GM10248 (cell line): ENCODE measurements around the gene TMEM79.

Experiments
- CTCF ChIA-PET: fragments of 300-600 bp; sonication (Branson Sonifier 250); formaldehyde crosslinking; extraction: SDS; loops from one replicate; lab custom pipeline; 2021; ENCODE audit warnings: antibody characterized with exemption; lab: Yijun Ruan, JAX
- POLR2A ChIA-PET: fragments of 350-650 bp; sonication (Branson Sonifier 250); formaldehyde crosslinking; extraction: SDS; loops from one replicate; lab custom pipeline; 2020; ENCODE audit warnings: antibody characterized with exemption; lab: Yijun Ruan, JAX
- DNase-seq: peaks from one replicate; pipeline ENCODE4 v3.0.0; 2012; ENCODE audit errors: extremely low spot score
- TF ChIP-seq, protein P1 (sequence below): IDR thresholded peaks from 2 replicates; pipeline ENCODE4 v1.5.1; 2012; ENCODE audit warnings: mild to moderate bottlenecking, low read depth; ENCODE audit errors: extremely low read depth, missing control alignments, control extremely low read depth

Gene TMEM79

DNA sequence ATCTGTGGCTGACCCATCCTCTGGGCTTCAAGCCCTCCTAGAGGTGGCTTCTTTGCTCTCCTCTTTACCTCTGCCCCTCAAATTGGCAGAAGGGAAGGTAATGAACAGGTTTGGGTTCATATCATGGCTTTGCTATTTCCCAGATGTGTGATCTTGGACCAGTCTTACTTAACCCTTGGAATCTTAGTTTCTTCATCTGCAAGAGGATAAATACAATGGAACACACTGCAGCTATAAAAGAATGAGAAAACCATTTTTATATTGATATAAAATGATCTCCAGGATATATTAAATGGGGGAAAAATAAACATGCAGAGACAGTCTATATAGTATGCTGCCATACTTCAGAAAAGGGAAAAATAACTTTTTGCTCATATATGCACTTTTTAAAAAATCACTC, 5.7 kb downstream of the TMEM79 start:
- CTCF ChIA-PET: no interaction called here
- TF ChIP-seq, protein P1, sequence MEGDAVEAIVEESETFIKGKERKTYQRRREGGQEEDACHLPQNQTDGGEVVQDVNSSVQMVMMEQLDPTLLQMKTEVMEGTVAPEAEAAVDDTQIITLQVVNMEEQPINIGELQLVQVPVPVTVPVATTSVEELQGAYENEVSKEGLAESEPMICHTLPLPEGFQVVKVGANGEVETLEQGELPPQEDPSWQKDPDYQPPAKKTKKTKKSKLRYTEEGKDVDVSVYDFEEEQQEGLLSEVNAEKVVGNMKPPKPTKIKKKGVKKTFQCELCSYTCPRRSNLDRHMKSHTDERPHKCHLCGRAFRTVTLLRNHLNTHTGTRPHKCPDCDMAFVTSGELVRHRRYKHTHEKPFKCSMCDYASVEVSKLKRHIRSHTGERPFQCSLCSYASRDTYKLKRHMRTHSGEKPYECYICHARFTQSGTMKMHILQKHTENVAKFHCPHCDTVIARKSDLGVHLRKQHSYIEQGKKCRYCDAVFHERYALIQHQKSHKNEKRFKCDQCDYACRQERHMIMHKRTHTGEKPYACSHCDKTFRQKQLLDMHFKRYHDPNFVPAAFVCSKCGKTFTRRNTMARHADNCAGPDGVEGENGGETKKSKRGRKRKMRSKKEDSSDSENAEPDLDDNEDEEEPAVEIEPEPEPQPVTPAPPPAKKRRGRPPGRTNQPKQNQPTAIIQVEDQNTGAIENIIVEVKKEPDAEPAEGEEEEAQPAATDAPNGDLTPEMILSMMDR: no peak
- DNase-seq: no peak
- POLR2A ChIA-PET: no interaction called here

- ChIA-PET POLR2A (no interaction called here), CTCF (interaction anchor here (1.5 kb wide), 1 partner anchor 28 kb away, joined by 4 read pairs; no protein-coding TSS in a partner anchor)
- peak; percentile 82 for DNase-seq
- TF ChIP-seq, protein P1: no peak
Observed at GRCh38 chr1:156291226-156292061, 7.3 kb downstream of the TMEM79 start.

DNA sequence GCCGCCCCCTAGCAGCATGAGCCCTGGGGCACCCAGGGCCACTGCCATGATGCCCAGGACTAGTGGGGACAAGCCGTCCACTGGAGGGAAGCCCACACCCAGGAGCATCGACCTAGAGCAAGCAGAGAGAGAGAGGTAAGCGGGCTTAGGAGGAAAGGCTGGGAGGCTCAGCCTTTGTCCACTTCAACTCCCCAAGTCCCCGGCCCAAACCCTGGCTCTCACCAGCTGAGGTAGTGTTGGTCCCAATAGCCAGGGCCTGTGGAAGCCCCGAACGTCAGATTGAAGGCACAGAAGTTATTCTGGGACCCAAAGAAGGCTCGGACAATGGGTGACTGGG, 8.9 kb downstream of the TMEM79 start:
- ChIA-PET POLR2A (no interaction called here), CTCF (no interaction called here)
- no peak for DNase-seq
- TF ChIP-seq, protein P1: no peak

DNA sequence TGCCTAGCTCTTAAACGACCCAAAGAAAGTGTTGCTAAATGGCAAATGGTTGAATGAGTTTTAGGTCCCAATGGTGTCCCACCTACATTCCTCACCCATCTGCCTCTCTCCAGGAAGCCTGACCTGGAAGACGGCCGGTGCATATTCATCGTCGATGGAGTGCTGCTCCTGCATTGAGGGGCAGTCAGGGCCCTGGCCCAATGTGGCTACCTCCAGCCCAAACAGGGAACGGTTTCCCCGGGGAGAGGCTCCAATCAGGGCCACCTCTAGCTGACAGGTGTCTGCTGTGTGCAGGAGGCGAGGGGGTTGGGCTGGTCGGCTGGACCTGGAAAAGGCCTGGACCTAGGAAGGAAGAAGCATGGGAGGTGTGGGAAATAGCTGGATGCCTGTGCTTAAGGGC, 9.8 kb downstream of the TMEM79 start:
- DNase-seq: no peak
- CTCF ChIA-PET: interaction anchor here (0.9 to 1.3 kb wide), 4 partner anchors 10 to 26 kb away, joined by 3 to 5 read pairs (median 4); partner anchors contain the start of genes SMG5 and TMEM79
- POLR2A ChIA-PET: no interaction called here
- TF ChIP-seq, protein P1: no peak

DNA sequence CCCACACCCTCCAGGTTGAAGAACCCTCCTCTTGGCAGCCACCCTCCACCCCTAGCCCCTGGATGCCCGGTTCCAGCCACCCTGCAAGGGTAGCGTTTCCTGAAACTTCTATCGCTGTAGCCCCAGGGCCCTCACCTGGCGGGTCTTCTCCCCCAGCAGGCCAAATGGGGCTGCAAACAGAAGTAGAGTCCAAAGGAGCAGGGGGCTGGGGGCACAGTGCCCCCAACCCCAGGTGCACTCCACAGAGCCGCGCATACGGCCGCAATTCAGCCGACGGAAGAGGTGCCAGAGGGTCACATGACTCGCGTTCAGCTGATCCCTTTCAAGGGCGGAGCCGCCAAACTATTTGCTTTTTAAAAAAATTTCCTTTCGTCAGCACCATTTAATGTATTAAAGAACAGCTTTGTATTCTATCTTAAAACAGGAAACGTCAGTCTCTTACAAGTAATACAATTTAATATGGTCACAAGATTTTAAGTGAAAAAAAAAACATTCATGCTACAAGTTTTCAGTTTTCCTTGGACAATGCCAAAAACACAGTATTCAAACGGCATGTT, 11.3 kb downstream of the TMEM79 start, which contains the start of gene GLMP:
GLMP (minus strand) TSS at position 289 of the 557 bp plus-strand sequence; CDS start at position 255, 34 bp downstream.
- ChIA-PET CTCF (no interaction called here), POLR2A (interaction anchor here (0.6 kb wide), 1 partner anchor 85 kb away, joined by 7 read pairs; no protein-coding TSS in a partner anchor)
- DNase-seq: peak; percentile 79
- TF ChIP-seq, protein P1: no peak

DNA sequence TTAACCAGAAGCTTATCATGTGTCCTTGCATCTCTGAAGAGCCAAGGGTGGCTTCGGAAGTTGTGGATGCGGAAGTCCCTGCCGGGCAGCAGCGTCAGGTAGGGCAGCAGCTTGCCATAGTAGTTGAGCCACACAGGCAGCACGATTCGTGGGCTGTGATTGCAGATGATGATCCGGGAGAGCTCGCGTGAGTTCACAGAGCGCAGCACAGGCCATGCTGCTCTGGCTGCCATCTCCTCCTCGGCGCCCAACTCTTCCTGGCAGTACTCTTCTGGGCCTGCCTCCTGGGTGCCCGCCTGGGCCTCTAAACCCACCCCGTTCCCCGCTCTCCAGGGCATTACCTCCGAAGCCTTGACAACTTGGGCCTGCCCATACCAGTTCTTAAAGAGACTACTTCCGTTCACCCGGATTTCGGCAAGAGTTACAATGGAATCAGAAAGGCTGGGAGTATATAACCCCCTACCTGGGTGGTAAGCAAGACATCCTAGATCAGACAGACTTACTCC, 14.8 kb downstream of the TMEM79 start, which contains the start of gene VHLL:
VHLL (minus strand) TSS at position 456 of the 506 bp plus-strand sequence; CDS start at position 338, 118 bp downstream.
- TF ChIP-seq, protein P1: no peak
- ChIA-PET POLR2A (no interaction called here), CTCF (no interaction called here)
- no peak for DNase-seq
